ENCODE measurements around the gene OR1D2.
"Not testable (repeated sequence)": the region's sequence is repeated elsewhere in the genome, so short reads cannot be mapped to it uniquely, and the experiment has no call there.

The OR1D2 gene

GRCh38 chr17:3104322-3104721 is at the start of gene OR1D2:
Gene OR1D2, minus strand, starts transcription at chr17:3104422. Its CDS starts 11,426 bp downstream, at chr17:3092996.
- no peak for DNase-seq

DNA sequence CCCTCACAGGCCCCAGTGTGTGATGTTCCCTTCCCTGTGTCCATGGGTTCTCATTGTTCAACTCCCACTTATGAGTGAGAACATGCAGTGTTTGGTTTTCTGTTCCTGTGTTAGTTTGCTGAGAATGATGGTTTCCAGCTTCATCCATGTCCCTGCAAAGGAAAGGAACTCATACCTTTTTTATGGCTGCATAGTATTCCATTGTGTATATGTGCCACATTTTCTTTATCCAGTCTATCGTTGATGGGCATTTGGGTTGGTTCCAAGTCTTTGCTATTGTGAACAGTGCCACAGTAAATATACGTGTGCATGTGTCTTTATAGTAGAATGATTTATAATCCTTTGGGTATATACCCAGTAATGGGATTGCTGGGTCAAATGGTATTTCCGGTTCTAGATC is 33.3 kb upstream of the OR1D2 start:
- not testable (repeated sequence) for DNase-seq

- DNase-seq: no peak
These were observed 23.2 kb upstream of the OR1D2 start, which contains the start of gene OR1G1 for GRCh38 chr17:3127451-3127850. Gene OR1G1, minus strand, starts transcription at chr17:3127551. Its CDS starts 0 bp downstream, at chr17:3127551.

DNA sequence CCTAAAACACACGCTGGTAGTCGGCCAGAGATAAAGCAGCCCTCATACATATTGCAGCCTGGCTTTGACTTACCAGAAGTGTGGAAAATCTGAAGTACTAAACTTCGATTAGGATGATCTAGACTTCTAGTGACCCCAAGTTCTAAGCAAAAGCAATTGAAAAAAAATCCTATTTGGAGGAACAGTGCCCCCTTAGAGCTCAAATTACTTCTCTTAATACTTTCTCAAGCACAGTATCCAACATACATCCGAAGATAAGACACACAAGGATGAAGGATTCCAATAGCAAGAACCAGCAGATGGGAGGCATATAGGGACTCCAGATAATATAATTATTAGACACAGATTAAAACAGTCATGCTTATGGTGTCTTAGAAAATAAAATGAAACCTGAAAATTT is 30.4 kb downstream of the OR1D2 start:
- DNase-seq: not testable (repeated sequence)

DNA sequence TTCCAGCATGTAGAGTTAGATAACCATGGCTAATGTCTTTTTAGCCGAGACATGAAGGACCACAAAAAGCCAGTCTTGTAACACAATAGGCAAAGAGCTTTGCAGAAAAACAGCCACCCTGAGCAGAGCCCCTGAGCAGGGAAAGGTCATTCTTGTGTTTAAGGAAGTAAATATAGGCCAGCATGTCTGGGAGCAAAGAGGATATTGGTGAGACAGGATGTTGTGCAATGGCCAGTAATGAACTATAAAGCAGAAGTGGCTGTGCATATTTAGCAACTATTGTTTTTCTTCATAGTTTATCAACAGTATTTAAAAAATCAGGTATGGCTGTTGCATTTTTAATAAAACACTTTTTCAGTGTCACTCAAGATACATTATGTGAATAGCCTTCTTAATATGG is 39.0 kb downstream of the OR1D2 start:
- DNase-seq: not testable (repeated sequence)

- DNase-seq: not testable (repeated sequence)
These were observed 40.7 kb downstream of the OR1D2 start, which contains the start of gene OR1D5 for GRCh38 chr17:3063507-3063906. Gene OR1D5, minus strand, starts transcription at chr17:3063607. Its CDS starts 0 bp downstream, at chr17:3063607.

GRCh38 chr17:3062824-3063377 is 41.3 kb downstream of the OR1D2 start:
- DNase-seq: not testable (repeated sequence)

DNA sequence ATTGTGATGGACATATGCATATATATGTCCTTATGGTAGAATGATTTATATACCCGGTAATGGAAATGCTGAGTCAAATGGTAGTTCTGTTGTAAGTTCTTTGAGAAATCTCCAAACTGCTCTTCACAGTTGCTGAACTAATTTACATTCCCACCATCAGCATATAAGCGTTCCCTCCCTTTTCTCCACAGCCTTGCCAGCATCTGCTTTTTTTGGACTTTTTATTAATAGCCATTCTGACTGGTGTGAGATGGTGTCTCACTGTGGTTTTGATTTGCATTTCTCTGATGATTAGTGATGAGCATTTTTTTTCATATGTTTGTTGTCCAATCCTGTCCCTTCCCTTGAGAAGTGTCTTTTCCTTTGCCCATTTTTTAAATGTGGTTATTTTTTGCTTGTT is 49.4 kb downstream of the OR1D2 start:
- not testable (repeated sequence) for DNase-seq

DNA sequence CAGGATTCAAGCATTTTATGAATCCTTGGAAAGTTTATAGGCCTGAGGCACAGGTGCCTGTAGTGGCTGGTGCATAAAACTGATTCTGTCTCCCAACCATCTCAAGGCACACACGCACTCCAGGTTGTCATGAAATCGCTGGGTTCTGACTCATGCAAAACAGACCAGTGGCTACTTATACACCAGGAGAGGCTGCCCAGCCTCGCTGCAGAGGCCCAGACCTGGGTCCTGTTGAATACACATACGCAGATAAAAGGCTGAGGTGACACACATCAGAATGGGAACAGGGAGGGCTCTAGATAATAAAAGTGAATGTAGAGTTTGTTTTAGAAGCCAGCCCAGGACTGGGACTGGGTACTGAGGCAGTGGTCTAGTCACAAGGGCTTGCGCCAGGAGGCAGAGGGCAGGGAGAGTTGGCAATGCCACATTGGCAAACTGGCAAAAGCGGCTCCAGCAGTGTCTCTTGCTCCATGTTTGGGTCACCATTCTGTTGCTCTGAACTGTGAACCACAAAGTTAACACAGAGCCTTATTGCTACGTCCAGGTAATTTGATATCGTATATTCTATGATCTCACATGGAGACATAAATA is 54.4 kb downstream of the OR1D2 start:
- DNase-seq: no peak

DNA sequence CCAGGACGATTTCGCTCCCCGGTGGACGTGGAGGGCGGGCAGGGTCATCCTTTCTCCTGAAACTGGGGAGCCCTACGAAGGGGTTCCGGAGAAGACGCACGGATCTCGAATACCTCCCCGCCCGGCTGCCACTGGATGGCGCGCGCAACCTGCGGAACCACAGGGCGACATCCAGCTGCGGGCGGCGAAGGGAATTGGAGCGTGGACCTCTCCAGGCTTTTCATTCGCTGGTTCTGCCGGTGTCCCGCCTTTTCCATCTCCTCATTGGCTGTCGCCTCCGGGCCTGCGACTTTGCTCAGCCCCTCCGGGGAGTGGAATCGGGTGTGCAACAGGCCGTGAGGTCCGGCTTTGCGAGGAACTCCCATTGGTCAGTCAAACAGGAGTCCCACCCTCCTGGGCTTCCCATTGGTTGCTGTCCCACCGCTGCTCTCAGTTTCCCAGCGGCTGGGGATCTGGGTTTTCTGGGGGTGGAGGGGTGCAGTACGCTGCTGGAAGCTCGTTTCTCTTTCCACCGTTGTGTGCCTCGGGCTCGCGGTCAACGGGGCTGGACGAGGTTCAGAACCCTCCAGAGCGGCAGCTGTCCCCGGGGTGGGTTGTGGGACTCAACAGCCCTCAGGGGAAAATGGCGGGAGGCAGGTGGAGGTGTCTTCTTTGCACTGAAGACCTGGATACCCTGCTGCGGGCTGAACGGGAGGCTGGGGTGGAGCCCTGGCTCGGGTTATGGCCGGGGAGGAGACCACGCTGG is 55.3 kb downstream of the OR1D2 start:
- DNase-seq: peak; percentile 98

DNA sequence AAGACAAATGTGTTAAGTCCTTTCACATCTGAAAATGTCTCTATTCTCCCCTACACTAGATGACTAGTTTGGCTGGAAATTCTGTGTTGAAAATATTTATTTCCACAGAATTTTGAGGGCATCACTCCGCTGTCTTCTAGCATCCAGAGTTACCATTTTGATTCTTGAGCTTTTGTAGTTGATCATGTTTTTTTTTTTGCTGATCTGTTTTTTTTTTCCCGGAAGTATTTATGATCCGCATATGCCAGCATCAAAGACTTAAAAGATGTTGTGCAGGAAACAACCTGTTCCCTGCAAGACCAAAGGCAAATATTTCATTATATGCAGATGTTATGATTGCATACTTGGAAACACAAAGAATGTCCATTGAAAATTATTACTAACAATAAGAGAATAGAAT is 57.5 kb downstream of the OR1D2 start:
- DNase-seq: no peak

DNA sequence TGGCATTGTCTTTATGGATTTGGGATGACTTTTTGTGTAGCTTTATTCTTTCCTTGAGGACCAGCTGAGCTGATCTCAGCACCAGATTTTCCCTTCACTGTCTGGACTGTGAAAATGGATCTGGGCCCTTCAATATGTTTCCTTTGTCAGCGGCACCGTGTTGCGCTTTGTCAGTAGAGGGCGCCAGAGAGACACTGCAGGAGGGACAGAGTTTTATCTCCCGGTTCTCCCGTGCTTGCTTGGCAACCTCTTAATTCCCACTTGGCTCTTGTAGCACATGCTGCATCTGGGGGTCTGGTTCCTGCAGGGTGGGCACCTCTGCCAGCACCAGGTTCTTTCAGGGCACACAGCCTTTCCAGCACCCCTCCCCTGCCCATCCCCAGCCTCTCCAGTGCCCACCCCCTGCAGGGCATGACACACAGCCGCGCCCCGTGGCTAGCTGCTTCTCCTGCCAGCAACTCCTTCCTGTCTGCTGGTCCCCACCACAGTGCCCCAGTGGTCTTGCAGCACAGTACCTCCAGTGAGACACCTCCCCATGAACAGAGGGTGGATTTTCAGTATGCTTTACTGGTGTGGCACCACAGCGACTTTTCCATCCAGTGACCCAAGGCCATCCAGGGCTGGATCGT is 60.4 kb downstream of the OR1D2 start:
- peak; percentile 48 for DNase-seq

DNA sequence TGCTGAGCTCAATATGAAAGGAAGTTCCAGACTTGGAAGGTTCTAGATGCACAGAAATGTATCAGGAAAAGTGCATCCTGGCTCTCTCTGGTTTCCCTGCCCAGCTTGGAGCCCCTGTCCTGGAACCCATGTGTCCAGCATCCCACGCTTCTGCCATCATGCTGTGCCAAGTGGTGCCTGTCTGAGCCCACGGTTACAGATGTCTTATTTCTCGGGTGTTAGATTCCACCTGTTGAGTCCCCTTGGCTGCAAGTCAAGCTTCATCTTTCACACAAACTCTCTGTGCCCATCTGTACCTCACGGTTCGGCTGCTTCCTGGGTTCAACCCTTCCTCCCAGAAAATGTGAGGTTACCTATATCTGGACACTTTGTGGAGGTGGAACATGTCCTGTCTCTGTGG is 63.3 kb downstream of the OR1D2 start:
- no peak for DNase-seq

- no peak for DNase-seq
These were observed 64.5 kb downstream of the OR1D2 start for GRCh38 chr17:3039736-3040135.

DNA sequence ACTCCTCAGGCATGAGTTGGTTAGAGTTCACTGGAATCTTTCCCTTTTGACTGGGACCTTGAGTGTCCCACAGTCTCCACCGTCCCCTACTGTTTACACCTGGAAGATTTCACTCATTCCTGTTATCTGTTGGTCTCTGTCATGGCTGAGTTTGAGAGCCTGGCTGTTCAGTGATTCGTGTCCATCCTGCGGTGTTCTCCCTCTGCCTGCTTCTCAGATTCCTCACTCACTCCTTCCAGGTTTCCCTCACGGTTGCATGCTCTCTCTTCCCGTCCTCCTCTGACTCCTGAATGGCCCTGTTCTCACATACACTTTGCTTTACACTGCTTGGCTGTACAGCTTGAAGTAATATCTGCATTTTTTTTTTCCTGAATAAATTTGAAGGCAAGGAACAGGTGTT is 65.3 kb downstream of the OR1D2 start:
- DNase-seq: no peak

Data from activated CD4-positive, alpha-beta T cell treated with anti-CD3 and anti-CD28 coated beads, Interleukin-10, Interleukin-2, amounts not matched to agents 100 ng/mL and 50 ng/mL, durations not matched to agents 16 hours and 8 hours (primary cell).